Nephron progenitor cell (in vitro differentiated cells): ENCODE data around the gene PKP3.
"Not testable (repeated sequence)": the region's sequence is repeated elsewhere in the genome, so short reads cannot be mapped to it uniquely, and the experiment has no call there.

Experiments
- DNase-seq: peaks from one replicate; pipeline ENCODE4 v3.0.0; 2021
- H3K27ac Mint-ChIP-seq: 2 replicates; pipeline ENCODE4 v1.8.0; 2021; ENCODE audit warnings: mild to moderate bottlenecking, moderate library complexity, mixed read lengths
- H3K27me3 Mint-ChIP-seq: 2 replicates; pipeline ENCODE4 v1.8.0; 2021; ENCODE audit warnings: mild to moderate bottlenecking, low read depth, mixed read lengths; ENCODE audit not compliant: poor library complexity
- H3K36me3 Mint-ChIP-seq: 2 replicates; pipeline ENCODE4 v1.8.0; 2021; ENCODE audit warnings: low read depth, mixed read lengths
- H3K4me1 Mint-ChIP-seq: 2 replicates; pipeline ENCODE4 v1.8.0; 2021; ENCODE audit warnings: mixed read lengths
- H3K4me3 Mint-ChIP-seq: 2 replicates; pipeline ENCODE4 v1.8.0; 2021; ENCODE audit warnings: mild to moderate bottlenecking, moderate library complexity, mixed read lengths
- H3K9me3 Mint-ChIP-seq: 2 replicates; pipeline ENCODE4 v1.8.0; 2021; ENCODE audit warnings: mild to moderate bottlenecking, moderate library complexity, mixed read lengths
- TF ChIP-seq, protein P1 (sequence below): fragments of 200-600 bp; sonication (generic); IDR thresholded peaks from 2 replicates; pipeline ENCODE4 v1.5.0; 2021; ENCODE audit warnings: antibody characterized with exemption

PKP3 gene

GRCh38 chr11:357582-357981 is 36.4 kb upstream of the PKP3 start:
- peaks cover 3% of the 10 kb centered on the region for H3K9me3 Mint-ChIP-seq
- H3K36me3 Mint-ChIP-seq: no peaks in the 10 kb centered on the region
- no peaks in the 10 kb centered on the region for H3K27me3 Mint-ChIP-seq
- no peak for DNase-seq
- H3K4me3 Mint-ChIP-seq: no peak overlapping the region
- no peak overlapping the region for H3K27ac Mint-ChIP-seq
- peaks cover 26% of the 10 kb centered on the region for H3K4me1 Mint-ChIP-seq
- TF ChIP-seq, protein P1, sequence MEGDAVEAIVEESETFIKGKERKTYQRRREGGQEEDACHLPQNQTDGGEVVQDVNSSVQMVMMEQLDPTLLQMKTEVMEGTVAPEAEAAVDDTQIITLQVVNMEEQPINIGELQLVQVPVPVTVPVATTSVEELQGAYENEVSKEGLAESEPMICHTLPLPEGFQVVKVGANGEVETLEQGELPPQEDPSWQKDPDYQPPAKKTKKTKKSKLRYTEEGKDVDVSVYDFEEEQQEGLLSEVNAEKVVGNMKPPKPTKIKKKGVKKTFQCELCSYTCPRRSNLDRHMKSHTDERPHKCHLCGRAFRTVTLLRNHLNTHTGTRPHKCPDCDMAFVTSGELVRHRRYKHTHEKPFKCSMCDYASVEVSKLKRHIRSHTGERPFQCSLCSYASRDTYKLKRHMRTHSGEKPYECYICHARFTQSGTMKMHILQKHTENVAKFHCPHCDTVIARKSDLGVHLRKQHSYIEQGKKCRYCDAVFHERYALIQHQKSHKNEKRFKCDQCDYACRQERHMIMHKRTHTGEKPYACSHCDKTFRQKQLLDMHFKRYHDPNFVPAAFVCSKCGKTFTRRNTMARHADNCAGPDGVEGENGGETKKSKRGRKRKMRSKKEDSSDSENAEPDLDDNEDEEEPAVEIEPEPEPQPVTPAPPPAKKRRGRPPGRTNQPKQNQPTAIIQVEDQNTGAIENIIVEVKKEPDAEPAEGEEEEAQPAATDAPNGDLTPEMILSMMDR: no peak

GRCh38 chr11:358129-358800 is 35.7 kb upstream of the PKP3 start:
- H3K4me3 Mint-ChIP-seq: no peak overlapping the region
- no peak overlapping the region for H3K27ac Mint-ChIP-seq
- no peaks in the 10 kb centered on the region for H3K27me3 Mint-ChIP-seq
- H3K4me1 Mint-ChIP-seq: peaks cover 19% of the 10 kb centered on the region
- no peaks in the 10 kb centered on the region for H3K36me3 Mint-ChIP-seq
- DNase-seq: no peak
- TF ChIP-seq, protein P1: no peak
- H3K9me3 Mint-ChIP-seq: peaks cover 6% of the 10 kb centered on the region

- no peak for DNase-seq
- Mint-ChIP-seq H3K4me3 (no peak overlapping the region), H3K4me1 (peaks cover 10% of the 10 kb centered on the region), H3K27me3 (no peaks in the 10 kb centered on the region), H3K9me3 (peaks cover 9% of the 10 kb centered on the region), H3K36me3 (no peaks in the 10 kb centered on the region), H3K27ac (no peak overlapping the region)
- TF ChIP-seq, protein P1: no peak
These were observed 34.8 kb upstream of the PKP3 start for GRCh38 chr11:359181-359714.

DNA sequence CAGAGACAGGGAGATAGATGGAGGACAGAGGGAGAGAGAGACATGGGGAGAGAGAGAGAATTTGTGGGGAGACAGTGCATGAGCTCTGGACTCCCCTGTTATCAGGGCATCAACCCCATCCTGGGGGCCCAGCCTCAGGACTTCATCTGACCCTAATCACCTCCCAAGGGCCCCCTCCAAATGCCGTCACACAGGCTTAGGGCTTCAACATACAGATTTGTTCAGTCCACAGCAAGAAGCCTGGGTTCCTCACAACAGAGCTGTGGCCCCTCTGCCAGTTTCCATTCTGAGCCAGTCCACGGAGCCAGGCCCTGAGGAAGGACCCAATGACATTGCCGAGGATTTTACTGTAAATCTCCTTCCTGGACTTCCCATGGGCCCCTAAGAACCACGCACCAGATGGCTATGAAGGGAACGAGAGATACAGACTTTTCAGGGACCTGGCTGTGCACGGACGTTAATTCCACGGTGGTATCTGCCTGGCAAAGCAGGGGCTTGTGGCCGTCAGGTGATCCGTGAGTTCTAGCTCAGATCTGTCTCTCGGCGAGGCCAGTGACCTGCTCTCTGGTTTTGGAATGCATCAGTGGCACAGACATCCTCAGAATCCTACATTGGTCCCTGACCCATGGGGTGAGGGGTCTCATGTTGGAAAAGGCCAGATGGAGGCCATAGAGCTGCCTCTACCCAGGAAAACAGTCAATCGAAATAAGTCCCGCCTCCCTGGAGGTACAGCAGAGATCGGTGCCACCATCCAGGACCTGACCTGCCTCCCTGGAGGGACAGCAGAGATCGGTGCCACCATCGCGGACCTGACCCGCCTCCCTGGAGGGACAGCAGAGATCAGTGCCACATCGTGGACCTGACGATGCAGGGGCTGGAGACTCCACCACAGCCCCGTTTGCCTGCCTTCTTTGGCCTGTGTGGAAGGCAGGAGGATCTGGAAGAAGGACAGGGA is 33.4 kb upstream of the PKP3 start:
- no peak overlapping the region for H3K4me3 Mint-ChIP-seq

GRCh38 chr11:362642-363442 is 31.2 kb upstream of the PKP3 start:
- Mint-ChIP-seq H3K4me3 (no peak overlapping the region), H3K9me3 (peaks cover 21% of the 10 kb centered on the region), H3K36me3 (peaks cover 6% of the 10 kb centered on the region), H3K4me1 (peaks cover 16% of the 10 kb centered on the region), H3K27ac (no peak overlapping the region), H3K27me3 (peaks cover 6% of the 10 kb centered on the region)
- no peak for DNase-seq
- TF ChIP-seq, protein P1: no peak

More for the DNA sequence above, 33.4 kb upstream of the PKP3 start:
- no peaks in the 10 kb centered on the region for H3K36me3 Mint-ChIP-seq
- TF ChIP-seq, protein P1: no peak
- no peaks in the 10 kb centered on the region for H3K27me3 Mint-ChIP-seq
- no peaks in the 10 kb centered on the region for H3K4me1 Mint-ChIP-seq
- H3K27ac Mint-ChIP-seq: no peak overlapping the region
- peaks cover 9% of the 10 kb centered on the region for H3K9me3 Mint-ChIP-seq
- DNase-seq: no peak

GRCh38 chr11:363443-363805 is 30.6 kb upstream of the PKP3 start:
- H3K4me1 Mint-ChIP-seq: peaks cover 22% of the 10 kb centered on the region
- not testable (repeated sequence) for H3K36me3 Mint-ChIP-seq, H3K27ac Mint-ChIP-seq, H3K27me3 Mint-ChIP-seq, H3K4me3 Mint-ChIP-seq, DNase-seq
- H3K9me3 Mint-ChIP-seq: peaks cover 21% of the 10 kb centered on the region
